Esophagus mucosa (tissue), 1 donor: ENCODE data around the gene MT1B. TPM values are rescaled to one million over a fixed set of nuclear protein-coding genes. Genes with fewer than 3 reads are reported as not detected.

Experiments used
- ATAC-seq: fragments of 200-7000 bp; cut with Tn5 transposase; one replicate; pipeline ENCODE4 v1.9.1; 2020
- total RNA-seq: library from RNA; stranded (reverse); gene quantifications from one replicate; pipeline ENCODE4 v1.2.4, GENCODE V29; 2023
- donor health status: DM: yes; HTN: yes; CAD: no.

MT1B gene
- total RNA-seq, result not detected

DNA sequence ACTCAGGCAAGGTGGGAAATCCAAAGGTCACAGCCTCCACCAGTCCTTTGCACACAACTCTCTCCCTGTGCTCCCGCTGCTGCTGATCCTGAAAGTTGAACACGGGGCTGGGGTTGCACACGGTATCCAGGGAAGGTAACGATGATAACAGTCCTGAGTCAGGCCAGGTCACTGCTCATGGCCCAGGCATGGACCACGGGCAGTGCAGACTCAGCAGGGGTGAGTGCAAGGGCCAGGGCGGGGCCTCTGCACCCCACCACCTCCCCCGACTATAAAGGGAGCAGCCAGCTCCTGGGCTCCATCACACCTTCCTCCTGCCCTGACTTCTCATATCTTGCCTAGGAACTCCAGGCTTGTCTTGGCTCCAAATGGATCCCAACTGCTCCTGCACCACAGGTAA, at the start of gene MT1B:
TSS of gene MT1B (plus strand) at position 301 of the 400 bp plus-strand sequence. CDS start at position 369, 68 bp downstream.
- no peak for ATAC-seq

DNA sequence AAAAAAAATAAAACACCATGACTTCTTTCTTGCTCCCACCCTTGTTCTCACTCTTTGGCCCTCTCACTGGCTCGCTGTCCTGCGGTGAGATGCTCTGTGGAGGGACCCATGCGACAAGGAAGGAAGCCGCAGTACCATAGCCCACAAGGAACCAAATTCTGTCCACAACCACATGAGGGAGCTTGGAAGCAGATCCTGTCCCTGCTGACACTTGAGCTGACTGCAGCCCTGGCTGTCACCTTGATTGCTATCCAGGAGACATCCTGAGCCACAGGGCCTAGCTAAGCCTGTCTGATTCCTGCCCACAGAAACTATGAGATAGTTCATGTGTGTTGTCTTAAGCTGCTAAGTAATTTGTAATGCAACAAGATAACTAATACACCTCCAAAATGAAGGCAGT, 48.1 kb upstream of the MT1B start:
- no peak for ATAC-seq

DNA sequence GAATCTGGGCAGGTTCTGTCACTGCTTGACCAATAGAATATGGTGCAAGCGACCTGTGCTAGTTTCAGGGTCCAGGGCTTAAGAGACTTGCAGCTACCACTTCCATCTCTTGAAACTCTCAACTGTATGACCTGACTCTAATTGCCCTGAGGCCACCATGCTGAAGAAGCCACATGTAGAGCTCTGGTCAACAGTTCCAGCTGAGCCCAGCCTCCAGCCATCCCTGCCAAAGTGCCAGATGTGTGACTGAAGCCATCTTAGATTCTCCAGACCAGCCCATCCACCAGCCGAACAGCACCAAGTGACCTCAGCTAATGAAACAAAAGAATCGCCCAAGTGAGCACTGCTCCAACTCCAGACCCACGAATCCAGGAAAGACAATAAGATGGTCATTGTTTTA, 46.7 kb upstream of the MT1B start:
- ATAC-seq, result no peak

DNA sequence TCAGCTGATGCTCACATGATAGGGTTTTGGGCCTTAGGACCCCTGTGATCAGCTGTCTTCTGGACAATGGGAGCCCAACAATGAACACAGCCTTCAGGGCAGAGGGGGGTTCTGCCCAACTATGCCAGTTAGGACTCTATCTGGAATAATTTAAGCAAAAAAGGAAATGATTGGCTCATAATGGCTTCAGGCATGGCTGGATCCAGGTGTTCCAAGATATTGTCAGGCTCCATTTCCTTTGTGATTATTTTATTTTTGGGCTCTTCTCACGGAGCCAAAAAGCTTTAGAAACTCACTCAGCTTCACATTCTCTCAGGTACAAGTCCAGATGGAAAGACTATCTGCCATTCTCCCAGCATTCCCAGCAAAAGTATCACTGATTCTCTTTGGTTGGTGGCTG, 46.2 kb upstream of the MT1B start:
- no peak for ATAC-seq

DNA sequence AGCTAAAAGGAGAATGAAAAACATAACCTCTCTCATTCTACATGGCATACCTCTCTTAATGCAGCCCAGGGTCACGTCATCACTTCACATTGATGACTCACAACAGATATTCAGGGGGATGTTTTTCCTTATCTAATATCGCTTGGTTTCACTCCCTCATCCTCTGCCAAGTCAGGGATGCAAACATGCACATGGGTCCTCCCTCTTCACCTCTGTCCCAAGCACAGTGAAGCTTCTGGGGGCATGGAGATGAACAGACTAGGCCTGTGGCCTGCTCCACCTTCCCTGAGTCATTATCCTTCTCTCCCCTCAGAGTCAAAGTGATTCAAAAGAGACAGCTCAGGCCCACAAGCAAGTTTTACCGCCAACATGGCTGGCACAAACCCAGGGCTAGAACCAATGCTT, 45.6 kb upstream of the MT1B start:
- ATAC-seq, result no peak

GRCh38 chr16:56606476-56607108, 45.1 kb upstream of the MT1B start:
- no peak for ATAC-seq

DNA sequence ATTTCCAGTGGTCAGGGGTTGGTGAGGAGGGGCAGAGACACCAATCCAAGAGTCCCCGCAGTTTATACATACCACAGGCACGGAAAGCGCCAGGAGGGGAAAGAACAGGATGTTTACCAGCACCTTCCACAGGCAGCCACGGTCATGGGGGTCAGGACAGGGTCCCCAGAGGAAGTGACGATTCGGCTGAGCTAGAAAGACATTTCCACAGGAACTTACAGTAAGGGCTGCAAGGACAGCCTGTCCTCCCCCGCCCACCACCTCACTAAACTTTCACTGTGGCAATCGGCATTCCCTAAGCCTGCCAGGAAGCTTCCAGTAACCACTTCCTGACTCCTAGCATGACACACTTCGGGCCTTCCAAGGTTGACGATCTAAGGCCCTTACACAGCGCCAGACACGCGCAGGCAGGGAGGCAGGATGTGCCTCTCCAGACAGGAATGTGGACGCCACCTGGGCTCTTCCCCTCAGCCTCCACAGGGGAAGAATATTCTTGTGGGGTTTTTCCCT, 44.5 kb upstream of the MT1B start:
- peak; percentile 65 for ATAC-seq

DNA sequence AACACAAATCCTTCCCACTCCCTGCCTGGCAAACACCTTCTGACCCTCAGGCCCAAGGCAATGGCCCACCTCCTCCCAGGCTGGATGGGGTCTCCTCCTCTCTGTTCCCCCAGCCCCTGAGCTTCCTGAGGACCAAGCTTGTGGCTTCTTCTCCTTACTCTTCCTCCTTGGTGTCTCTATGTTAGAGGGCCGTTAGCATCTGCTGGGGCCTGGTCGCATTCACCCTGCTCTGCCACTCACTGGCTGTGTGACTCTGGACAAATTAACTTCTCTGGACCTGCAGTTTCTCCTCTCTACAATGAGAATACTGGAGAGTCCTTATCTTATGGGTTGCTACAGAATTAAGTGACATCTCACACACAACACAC, 44.0 kb upstream of the MT1B start:
- no peak for ATAC-seq

DNA sequence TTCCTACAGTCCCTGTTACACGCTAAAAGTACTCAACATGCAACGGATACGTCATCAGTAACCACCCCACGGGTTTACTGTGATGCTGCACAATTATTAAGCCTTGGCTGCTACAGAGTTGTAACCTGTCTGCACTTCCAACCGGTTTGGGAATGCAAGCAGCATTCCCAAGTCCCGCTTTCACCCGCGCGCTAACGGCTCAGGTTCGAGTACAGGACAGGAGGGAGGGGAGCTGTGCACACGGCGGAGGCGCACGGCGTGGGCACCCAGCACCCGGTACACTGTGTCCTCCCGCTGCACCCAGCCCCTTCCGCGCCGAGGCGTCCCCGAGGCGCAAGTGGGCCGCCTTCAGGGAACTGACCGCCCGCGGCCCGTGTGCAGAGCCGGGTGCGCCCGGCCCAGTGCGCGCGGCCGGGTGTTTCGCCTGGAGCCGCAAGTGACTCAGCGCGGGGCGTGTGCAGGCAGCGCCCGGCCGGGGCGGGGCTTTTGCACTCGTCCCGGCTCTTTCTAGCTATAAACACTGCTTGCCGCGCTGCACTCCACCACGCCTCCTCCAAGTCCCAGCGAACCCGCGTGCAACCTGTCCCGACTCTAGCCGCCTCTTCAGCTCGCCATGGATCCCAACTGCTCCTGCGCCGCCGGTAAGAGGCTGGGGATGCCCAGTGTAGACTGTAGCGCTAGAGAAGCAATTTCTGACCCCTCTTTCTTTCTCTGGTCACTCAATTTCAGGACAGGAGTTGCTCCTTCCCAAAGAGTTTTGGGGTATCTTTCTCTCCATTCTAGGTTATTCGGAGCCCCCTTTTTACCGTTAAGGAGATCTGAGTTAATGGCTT, 43.4 kb upstream of the MT1B start, which contains the start of gene MT2A:
TSS of gene MT2A (plus strand) at position 542 of the 833 bp plus-strand sequence. CDS start at position 614, 72 bp downstream.
- peak; percentile 90 for ATAC-seq

DNA sequence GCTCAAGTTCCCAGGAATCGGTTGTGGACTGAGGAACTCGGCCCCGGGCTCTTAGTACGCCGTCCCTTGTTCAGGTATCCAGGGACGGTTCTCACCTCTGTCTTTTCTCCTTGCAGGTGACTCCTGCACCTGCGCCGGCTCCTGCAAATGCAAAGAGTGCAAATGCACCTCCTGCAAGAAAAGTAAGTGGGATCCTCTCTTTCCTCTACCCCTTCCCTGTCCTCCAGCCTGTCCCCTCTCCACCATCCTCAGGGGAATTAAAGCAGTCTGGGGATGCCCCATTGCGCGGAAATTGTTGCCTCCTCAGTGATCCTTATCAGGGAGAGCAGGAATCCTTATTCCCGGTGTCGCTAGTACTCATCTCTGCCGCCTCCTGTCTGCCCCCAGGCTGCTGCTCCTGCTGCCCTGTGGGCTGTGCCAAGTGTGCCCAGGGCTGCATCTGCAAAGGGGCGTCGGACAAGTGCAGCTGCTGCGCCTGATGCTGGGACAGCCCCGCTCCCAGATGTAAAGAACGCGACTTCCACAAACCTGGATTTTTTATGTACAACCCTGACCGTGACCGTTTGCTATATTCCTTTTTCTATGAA, 42.7 kb upstream of the MT1B start:
- no peak for ATAC-seq

DNA sequence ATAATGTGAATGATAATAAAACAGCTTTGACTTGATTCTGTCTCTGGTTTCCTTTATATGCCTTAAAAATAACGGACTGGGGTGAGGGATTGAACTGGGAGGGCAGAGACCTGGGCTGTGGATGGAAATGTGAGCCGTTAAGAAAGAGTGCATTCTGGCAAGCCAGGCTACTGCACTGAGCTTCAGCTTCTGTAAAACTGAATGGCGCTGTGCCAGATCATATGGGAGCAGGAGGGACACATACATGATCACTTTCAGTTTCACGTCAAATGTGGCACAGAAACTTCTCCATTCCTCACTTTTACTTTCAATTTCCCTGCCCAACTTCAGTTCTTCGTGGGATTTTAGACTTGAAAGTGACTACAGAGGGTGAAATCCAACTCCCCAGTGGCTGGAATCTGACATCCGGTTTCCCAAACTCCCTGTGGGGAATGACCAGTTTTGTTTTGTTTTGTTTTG, 42.2 kb upstream of the MT1B start:
- no peak for ATAC-seq

DNA sequence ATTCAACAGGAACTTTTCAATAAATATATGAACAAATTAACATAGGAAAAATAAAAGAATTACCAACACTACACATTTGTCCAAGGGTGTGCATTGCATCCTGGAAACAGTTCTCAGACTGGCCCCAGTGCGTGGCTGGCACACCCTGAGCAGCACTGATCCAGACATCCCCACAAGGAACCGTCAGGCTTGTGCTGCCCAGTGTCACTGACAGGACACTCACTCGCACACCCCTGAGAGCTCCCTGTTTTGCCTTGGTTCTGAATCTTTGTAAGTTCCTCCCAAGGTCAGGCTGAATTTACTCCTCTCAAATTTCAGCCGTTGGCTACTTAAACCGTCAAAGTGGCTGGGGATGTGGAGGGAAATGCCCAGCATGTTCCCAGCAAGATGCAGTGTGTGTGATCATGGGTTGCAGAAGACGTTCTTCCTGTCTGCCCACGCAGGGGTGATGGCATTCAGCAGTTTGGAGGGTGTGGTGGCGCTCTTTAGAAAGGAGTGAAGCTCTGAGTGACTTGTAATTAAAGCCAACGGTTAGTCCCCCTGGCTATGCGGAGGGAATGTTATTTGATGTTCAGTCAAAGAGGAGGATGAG, 41.6 kb upstream of the MT1B start:
- ATAC-seq, result peak; percentile 34

DNA sequence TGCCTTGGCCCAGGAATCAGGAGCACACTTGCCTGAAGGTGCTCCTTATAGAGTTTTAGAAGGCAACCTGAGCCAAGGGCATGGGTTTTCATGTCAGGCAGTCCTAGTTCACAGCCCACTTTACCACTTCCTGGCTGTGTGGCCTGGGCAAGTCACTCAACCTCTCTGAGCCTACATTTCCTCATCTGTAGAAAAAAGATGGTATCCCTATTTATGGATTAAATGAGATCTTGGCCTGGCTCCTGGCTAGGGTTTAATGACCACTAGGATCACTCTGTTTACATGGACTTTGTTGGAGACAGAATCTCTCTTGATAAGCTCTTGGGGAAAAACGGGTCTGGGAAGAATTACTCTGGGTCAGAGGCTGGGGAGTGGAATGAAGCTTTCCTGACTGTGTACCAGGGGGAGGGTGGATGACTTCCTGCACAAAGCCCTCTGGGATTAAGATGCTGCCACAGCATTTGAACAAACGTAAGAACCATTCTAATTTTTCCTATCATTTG, 41.0 kb upstream of the MT1B start:
- ATAC-seq, result no peak

- ATAC-seq, result no peak
Measured at GRCh38 chr16:56611281-56611833, 40.3 kb upstream of the MT1B start.

- ATAC-seq, result no peak
Measured at GRCh38 chr16:56613706-56614105, 38.0 kb upstream of the MT1B start.

DNA sequence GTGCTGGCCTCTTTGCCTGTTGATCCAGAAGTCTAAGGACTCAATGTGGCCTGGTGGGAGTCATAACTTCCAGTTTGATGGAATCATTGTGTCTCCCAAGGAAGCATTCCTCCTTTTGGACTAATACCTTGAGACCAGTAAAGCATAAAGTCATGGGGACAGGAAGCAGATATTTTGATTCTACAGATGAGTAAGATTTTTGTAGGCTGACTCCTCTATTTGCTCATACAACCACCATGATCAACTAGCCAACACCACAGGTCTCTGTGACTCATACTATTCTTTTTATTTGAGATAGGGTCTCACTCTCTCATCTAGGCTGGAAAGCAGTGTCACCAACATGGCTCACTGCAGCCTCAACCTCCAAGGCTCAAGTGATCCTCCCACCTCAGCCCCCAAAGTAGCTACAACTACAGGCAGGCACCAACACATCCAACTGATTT, 37.1 kb upstream of the MT1B start:
- ATAC-seq, result no peak

DNA sequence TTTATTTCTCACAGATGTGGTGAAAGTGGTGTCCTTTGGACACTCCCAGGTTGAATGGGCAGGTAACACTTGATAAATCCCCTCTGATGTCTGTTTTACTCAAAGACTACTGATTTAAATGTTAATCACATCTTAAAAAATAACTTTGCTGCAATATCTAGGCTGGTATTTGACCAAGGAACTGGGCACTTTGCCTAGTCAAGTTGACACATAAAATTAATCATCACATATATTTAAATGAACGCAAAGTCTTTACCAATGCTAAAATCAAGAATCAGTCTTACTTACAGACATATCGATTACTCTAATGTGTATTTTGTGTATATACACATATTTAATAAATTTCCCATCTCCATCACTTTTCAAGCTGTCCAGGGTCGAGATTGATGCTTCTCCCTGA, 36.3 kb upstream of the MT1B start:
- no peak for ATAC-seq

DNA sequence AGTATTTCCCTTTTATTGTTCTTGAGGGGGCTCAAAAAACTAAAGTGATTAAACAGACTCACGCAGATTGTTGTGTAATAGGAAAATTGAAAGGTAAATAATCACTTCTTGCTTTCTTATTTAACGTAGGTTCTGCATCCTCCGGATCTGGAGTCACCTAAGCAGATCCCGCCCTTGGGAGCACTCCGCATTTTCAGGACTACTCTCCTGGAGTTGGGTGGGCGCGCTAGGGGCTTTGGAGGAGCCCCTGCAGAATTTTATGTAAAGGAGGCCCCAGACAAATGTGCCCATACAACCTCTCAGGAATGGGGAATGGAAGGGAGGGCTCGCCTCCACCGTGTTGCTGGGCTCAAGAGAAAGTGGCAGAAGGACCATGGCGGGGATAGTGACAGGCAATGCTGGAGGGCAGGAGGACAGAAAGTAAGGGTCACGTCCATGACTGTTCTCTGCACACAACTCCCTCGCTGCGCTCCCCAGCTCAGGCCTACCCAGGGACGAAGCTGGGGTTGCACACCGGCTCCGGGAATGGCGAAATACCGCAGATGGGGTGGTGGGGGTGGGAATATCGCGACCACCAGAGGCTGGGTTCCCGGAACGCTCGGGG, 35.0 kb upstream of the MT1B start:
- peak; percentile 9 for ATAC-seq

DNA sequence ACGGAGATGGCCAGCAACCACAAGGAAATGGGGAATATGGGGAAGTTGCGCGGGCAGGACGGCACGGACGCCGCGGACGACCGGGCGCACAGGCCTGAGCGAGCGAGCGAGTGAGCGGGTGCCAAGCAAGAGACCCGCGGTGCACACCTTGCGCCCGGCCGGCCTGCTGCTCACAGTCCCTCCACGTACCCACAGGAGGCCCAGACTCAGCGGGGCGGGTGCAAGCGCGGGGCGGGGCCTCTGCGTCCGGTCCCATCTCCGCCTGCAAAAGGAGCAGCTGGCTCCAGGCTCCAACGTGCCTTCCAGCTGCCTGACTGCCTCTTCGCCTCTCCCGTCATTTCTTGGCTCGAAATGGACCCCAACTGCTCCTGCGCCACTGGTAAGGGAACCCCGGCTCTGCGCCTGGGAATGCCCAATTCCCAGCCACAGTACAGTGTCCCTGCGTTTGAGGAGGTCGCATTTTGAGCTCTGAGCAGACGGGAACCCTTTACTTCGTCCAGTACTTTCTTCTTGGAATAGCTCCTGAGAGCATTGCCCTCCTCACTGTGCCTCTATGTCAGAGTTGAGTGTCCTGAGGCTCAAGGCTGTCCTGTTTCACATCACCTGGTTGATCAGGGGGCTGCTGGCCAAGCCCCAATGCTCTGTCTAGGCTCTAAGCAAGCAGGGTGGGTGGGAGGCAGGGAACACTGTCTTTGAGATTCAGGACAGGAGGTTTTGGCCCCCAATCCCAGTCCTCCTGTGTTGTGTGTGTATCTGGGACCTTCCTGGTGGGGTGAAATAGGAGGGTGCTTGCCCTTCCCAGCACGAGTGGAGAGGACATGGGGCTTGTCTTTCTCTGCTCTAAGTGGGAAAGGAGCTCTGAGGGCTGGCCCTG, 34.2 kb upstream of the MT1B start:
- ATAC-seq, result peak; percentile 82

DNA sequence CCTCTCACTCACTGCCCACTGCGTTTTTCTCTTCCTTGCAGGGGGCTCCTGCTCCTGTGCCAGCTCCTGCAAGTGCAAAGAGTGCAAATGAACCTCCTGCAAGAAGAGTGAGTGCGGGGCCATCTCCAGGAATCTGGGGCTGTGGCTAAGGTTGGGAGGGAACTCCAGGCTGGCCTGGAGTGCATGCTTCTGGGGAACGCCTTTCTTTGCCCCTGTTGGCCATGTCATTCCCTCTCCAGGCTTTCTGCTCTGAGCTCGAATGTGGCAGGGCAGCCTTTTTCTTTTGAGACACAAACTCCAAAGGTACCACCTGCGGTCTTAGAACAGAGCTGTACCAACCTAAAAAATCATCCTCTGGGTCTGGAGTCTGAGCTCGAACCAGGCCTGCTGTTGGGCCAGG, 33.5 kb upstream of the MT1B start:
- no peak for ATAC-seq

GRCh38 chr16:56620339-56620897, 31.3 kb upstream of the MT1B start:
- ATAC-seq, result no peak
